Stimulated activated CD8-positive, alpha-beta memory T cell treated with anti-CD3 and anti-CD28 coated beads, Interleukin-12 subunit alpha, Interleukin-12 subunit beta, amount 100 ng/mL, for 1 hour (primary cell): Measurements from ENCODE around the gene FICD.
"Not testable (repeated sequence)": the region's sequence is repeated elsewhere in the genome, so short reads cannot be mapped to it uniquely, and the experiment has no call there.

Source experiments
- DNase-seq: peaks from one replicate; pipeline ENCODE4 v3.0.0-alpha.2; 2020; ENCODE audit warnings: low read depth

Gene FICD

GRCh38 chr12:108538146-108538545, 23.1 kb downstream of the FICD start:
- no peak for DNase-seq

- no peak for DNase-seq
Observed at GRCh38 chr12:108538616-108539195, 23.6 kb downstream of the FICD start.

GRCh38 chr12:108542320-108542719, 27.2 kb downstream of the FICD start:
- DNase-seq, result no peak

GRCh38 chr12:108543652-108544051, 28.6 kb downstream of the FICD start:
- DNase-seq, result no peak

- DNase-seq, result no peak
Observed at GRCh38 chr12:108547686-108548085, 32.6 kb downstream of the FICD start.

GRCh38 chr12:108548954-108549521, 34.0 kb downstream of the FICD start:
- DNase-seq, result no peak

- no peak for DNase-seq
Observed at GRCh38 chr12:108551535-108551934, 36.5 kb downstream of the FICD start.

GRCh38 chr12:108553799-108554198, 38.7 kb downstream of the FICD start:
- no peak for DNase-seq

- DNase-seq, result not testable (repeated sequence)
Observed at GRCh38 chr12:108555383-108555782, 40.3 kb downstream of the FICD start.

- no peak for DNase-seq
Observed at GRCh38 chr12:108559007-108559655, 44.1 kb downstream of the FICD start.

GRCh38 chr12:108559748-108560147, 44.7 kb downstream of the FICD start:
- no peak for DNase-seq

GRCh38 chr12:108560321-108560721, 45.2 kb downstream of the FICD start:
- DNase-seq, result no peak

- peak; percentile 66 for DNase-seq
Observed at GRCh38 chr12:108560752-108561719, 46.0 kb downstream of the FICD start, which contains the start of gene SART3. Gene SART3, minus strand, starts transcription at chr12:108561173. Its CDS starts 19 bp downstream, at chr12:108561154.

- DNase-seq, result no peak
Observed at GRCh38 chr12:108561852-108562347, 46.8 kb downstream of the FICD start.

- peak; percentile 99 for DNase-seq
Observed at GRCh38 chr12:108562348-108563135, 47.5 kb downstream of the FICD start, which contains the start of gene ISCU. Gene ISCU, plus strand, starts transcription at chr12:108562596. Its CDS starts 27 bp downstream, at chr12:108562623.

GRCh38 chr12:108563136-108563803, 48.2 kb downstream of the FICD start:
- DNase-seq, result peak; percentile 74

GRCh38 chr12:108563804-108564151, 48.7 kb downstream of the FICD start:
- DNase-seq, result no peak

- no peak for DNase-seq
Observed at GRCh38 chr12:108564724-108565123, 49.6 kb downstream of the FICD start.

- no peak for DNase-seq
Observed at GRCh38 chr12:108565146-108565545, 50.1 kb downstream of the FICD start.

- DNase-seq, result peak; percentile 40
Observed at GRCh38 chr12:108565976-108566375, 50.9 kb downstream of the FICD start.

GRCh38 chr12:108566452-108566851, 51.4 kb downstream of the FICD start:
- no peak for DNase-seq
